Neural progenitor cell (in vitro differentiated cells): ENCODE results near the gene AFF3. TPM values are rescaled to one million over a fixed set of nuclear protein-coding genes. Genes with fewer than 3 reads are reported as not detected.

Source experiments
- DNase-seq: peaks from one replicate; pipeline ENCODE4 v3.0.0-alpha.2; 2016; ENCODE audit warnings: low spot score
- H2AFZ ChIP-seq: fragments of 200-600 bp; sonication (generic); replicated peaks from 2 replicates; pipeline ENCODE4 v1.6.1; 2016; ENCODE audit warnings: antibody characterized with exemption
- H3F3A ChIP-seq: fragments of 200-600 bp; sonication (generic); 2 replicates; pipeline ENCODE4 v1.6.1; 2016; ENCODE audit warnings: antibody characterized with exemption, low read depth
- H3K27ac ChIP-seq: fragments of 200-600 bp; sonication (generic); 2 replicates; pipeline ENCODE4 v1.5.1; 2016; ENCODE audit warnings: mild to moderate bottlenecking
- H3K27me3 ChIP-seq: fragments of 200-600 bp; sonication (generic); 2 replicates; pipeline ENCODE4 v1.6.1; 2016; ENCODE audit warnings: mild to moderate bottlenecking, moderate library complexity
- H3K36me3 ChIP-seq: fragments of 200-600 bp; sonication (generic); 2 replicates; pipeline ENCODE4 v1.5.1; 2016
- H3K4me1 ChIP-seq: fragments of 200-600 bp; sonication (generic); 2 replicates; pipeline ENCODE4 v1.6.1; 2016; ENCODE audit warnings: mixed run types
- H3K4me2 ChIP-seq: fragments of 200-600 bp; sonication (generic); 2 replicates; pipeline ENCODE4 v1.6.1; 2016
- H3K4me3 ChIP-seq: fragments of 200-600 bp; sonication (generic); 2 replicates; pipeline ENCODE4 v1.5.1; 2016
- H3K79me2 ChIP-seq: fragments of 200-600 bp; sonication (generic); 2 replicates; pipeline ENCODE4 v1.6.1; 2016; ENCODE audit warnings: low read depth
- H3K9ac ChIP-seq: fragments of 200-600 bp; sonication (generic); 2 replicates; pipeline ENCODE4 v1.6.1; 2016
- H3K9me3 ChIP-seq: fragments of 200-600 bp; sonication (generic); 2 replicates; pipeline ENCODE4 v1.5.1; 2016; ENCODE audit warnings: low read depth
- H4K20me1 ChIP-seq: fragments of 200-600 bp; sonication (generic); 2 replicates; pipeline ENCODE4 v1.6.1; 2016; ENCODE audit warnings: low read depth
- H3K27ac Mint-ChIP-seq: 3 replicates; pipeline ENCODE4 v1.8.0; 2021; ENCODE audit warnings: mixed read lengths
- H3K27me3 Mint-ChIP-seq: 2 replicates; pipeline ENCODE4 v1.8.0; 2022; ENCODE audit warnings: low read depth, mild to moderate bottlenecking, inconsistent platforms, moderate library complexity, mixed read lengths; ENCODE audit not compliant: insufficient read depth
- H3K36me3 Mint-ChIP-seq: 3 replicates; pipeline ENCODE4 v1.8.0; 2021; ENCODE audit warnings: mixed read lengths
- H3K4me1 Mint-ChIP-seq: 3 replicates; pipeline ENCODE4 v1.8.0; 2021; ENCODE audit warnings: mixed read lengths
- H3K4me3 Mint-ChIP-seq: 3 replicates; pipeline ENCODE4 v1.8.0; 2021; ENCODE audit warnings: mild to moderate bottlenecking, moderate library complexity, mixed read lengths
- H3K9me3 Mint-ChIP-seq: 3 replicates; pipeline ENCODE4 v1.8.0; 2020; ENCODE audit warnings: mixed read lengths
- CTCF ChIP-seq: fragments of 200-600 bp; sonication (generic); IDR thresholded peaks from 2 replicates; pipeline ENCODE4 v1.5.1; 2017; ENCODE audit warnings: antibody characterized with exemption, mild to moderate bottlenecking
- EZH2 ChIP-seq: fragments of 200-600 bp; sonication (generic); IDR thresholded peaks from 2 replicates; pipeline ENCODE4 v1.6.1; 2017; ENCODE audit warnings: antibody characterized with exemption, mild to moderate bottlenecking, moderate library complexity
- EZH2phosphoT487 ChIP-seq: fragments of 200-600 bp; sonication (generic); IDR thresholded peaks from 2 replicates; pipeline ENCODE4 v1.6.1; 2017; ENCODE audit warnings: antibody characterized with exemption
- total RNA-seq: library from RNA; depleted of rRNA; stranded (reverse); fragments of >200 nt; gene quantifications from 2 replicates; pipeline ENCODE4 v1.2.3, GENCODE V29; 2015; ENCODE audit warnings: low replicate concordance

AFF3 gene
- total RNA-seq, 1 donor from 2014 or later: 0.26 TPM

- Histone ChIP-seq H3K9ac (no peak overlapping the region), H3K4me1 (no peaks in the 10 kb centered on the region), H3K4me3 (no peak overlapping the region), H3K4me2 (no peak overlapping the region), H3K27me3 (no peaks in the 10 kb centered on the region), H3K79me2 (no peaks in the 10 kb centered on the region), H3F3A (no peaks in the 10 kb centered on the region), H3K27ac (no peak overlapping the region), H4K20me1 (no peaks in the 10 kb centered on the region), H3K9me3 (no peaks in the 10 kb centered on the region), H3K36me3 (no peaks in the 10 kb centered on the region), H2AFZ (no peak overlapping the region)
- Mint-ChIP-seq H3K9me3 (no peaks in the 10 kb centered on the region), H3K36me3 (peaks cover 2% of the 10 kb centered on the region), H3K4me3 (no peak overlapping the region), H3K27ac (no peak overlapping the region), H3K4me1 (peaks cover 27% of the 10 kb centered on the region), H3K27me3 (no peaks in the 10 kb centered on the region)
- TF ChIP-seq EZH2 (no peak), EZH2phosphoT487 (no peak), CTCF (no peak)
- DNase-seq: no peak
Measured at GRCh38 chr2:99875627-99876201, 266.7 kb downstream of the AFF3 start.

- no peaks in the 10 kb centered on the region for H3K9me3 ChIP-seq
- H2AFZ ChIP-seq: no peak overlapping the region
- H3K4me3 ChIP-seq: no peak overlapping the region
- no peak overlapping the region for H3K9ac ChIP-seq
- Mint-ChIP-seq H3K36me3 (no peaks in the 10 kb centered on the region), H3K4me3 (no peak overlapping the region), H3K4me1 (peaks cover 26% of the 10 kb centered on the region), H3K27ac (peak overlapping the region; percentile 69), H3K9me3 (peaks cover 2% of the 10 kb centered on the region), H3K27me3 (no peaks in the 10 kb centered on the region)
- no peaks in the 10 kb centered on the region for H4K20me1 ChIP-seq
- H3K4me2 ChIP-seq: no peak overlapping the region
- H3K27ac ChIP-seq: no peak overlapping the region
- H3K79me2 ChIP-seq: no peaks in the 10 kb centered on the region
- no peaks in the 10 kb centered on the region for H3K27me3 ChIP-seq
- DNase-seq: no peak
- TF ChIP-seq EZH2phosphoT487: no peak
- no peak for TF ChIP-seq CTCF
- no peak for TF ChIP-seq EZH2
- no peaks in the 10 kb centered on the region for H3K4me1 ChIP-seq
- no peaks in the 10 kb centered on the region for H3F3A ChIP-seq
- H3K36me3 ChIP-seq: no peaks in the 10 kb centered on the region
Measured at GRCh38 chr2:99868260-99868659, 274.1 kb downstream of the AFF3 start.

DNA sequence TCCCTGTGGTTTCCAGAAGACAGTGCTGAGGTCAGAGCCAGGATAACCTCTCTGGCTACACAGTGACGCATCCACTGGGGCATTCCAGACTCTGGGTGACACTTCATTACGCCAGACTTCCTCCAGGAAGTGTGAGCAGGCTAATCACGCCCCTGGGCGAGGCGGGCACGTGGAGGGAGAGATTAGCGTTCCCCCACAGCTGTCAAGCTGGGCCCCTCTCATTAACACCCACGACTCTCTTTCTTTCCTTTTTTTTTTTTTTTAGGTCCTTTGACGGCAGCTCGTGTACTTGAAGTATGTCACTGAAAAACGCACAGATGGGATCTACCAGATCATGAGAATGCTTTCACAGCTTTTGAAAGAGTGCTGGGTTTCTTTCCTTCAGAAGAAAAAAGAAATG is 274.6 kb downstream of the AFF3 start:
- peaks cover 26% of the 10 kb centered on the region for H3K4me1 Mint-ChIP-seq
- H3K4me3 Mint-ChIP-seq: no peak overlapping the region
- Histone ChIP-seq H3K4me2 (no peak overlapping the region), H3K4me3 (no peak overlapping the region), H4K20me1 (no peaks in the 10 kb centered on the region), H3K27me3 (no peaks in the 10 kb centered on the region), H3F3A (no peaks in the 10 kb centered on the region), H3K27ac (no peak overlapping the region), H3K36me3 (no peaks in the 10 kb centered on the region), H3K9me3 (no peaks in the 10 kb centered on the region), H3K4me1 (no peaks in the 10 kb centered on the region), H2AFZ (no peak overlapping the region), H3K9ac (no peak overlapping the region), H3K79me2 (no peaks in the 10 kb centered on the region)
- H3K27ac Mint-ChIP-seq: no peak overlapping the region
- DNase-seq: no peak
- TF ChIP-seq CTCF: no peak
- no peak for TF ChIP-seq EZH2phosphoT487
- TF ChIP-seq EZH2: no peak
- peaks cover 2% of the 10 kb centered on the region for H3K9me3 Mint-ChIP-seq
- H3K36me3 Mint-ChIP-seq: no peaks in the 10 kb centered on the region
- H3K27me3 Mint-ChIP-seq: no peaks in the 10 kb centered on the region
